OCI-LY1 (cell line): Measurements from ENCODE around the gene ZNF267.

ENCODE experiments used
- H2AFZ ChIP-seq: fragments of 200-600 bp; sonication (generic), shearing (Covaris generic); 2 replicates; pipeline ENCODE4 v1.6.0; 2014; ENCODE audit warnings: antibody characterized with exemption, mild to moderate bottlenecking, low read length
- H3F3A ChIP-seq: fragments of 200-600 bp; sonication (generic), shearing (Covaris generic); 2 replicates; pipeline ENCODE4 v1.6.0; 2014; ENCODE audit warnings: mild to moderate bottlenecking, antibody characterized with exemption, low read length, moderate library complexity; ENCODE audit not compliant: insufficient read depth
- H3K27ac ChIP-seq: fragments of 200-600 bp; sonication (generic); 2 replicates; pipeline ENCODE4 v1.5.1; 2014; ENCODE audit warnings: low read length, mixed run types, mild to moderate bottlenecking, low read depth; ENCODE audit not compliant: poor library complexity, severe bottlenecking
- H3K27me3 ChIP-seq: fragments of 200-600 bp; sonication (generic); 2 replicates; pipeline ENCODE4 v1.6.0; 2014; ENCODE audit warnings: antibody characterized with exemption, mild to moderate bottlenecking, low read length, moderate library complexity; ENCODE audit not compliant: insufficient read depth
- H3K36me3 ChIP-seq: fragments of 200-600 bp; sonication (generic); 2 replicates; pipeline ENCODE4 v1.6.1; 2014; ENCODE audit warnings: mild to moderate bottlenecking, antibody characterized with exemption, low read length, moderate library complexity, mixed read lengths; ENCODE audit not compliant: insufficient read depth
- H3K4me1 ChIP-seq: fragments of 200-600 bp; sonication (generic); 2 replicates; pipeline ENCODE4 v1.5.1; 2014; ENCODE audit warnings: mild to moderate bottlenecking, low read length, moderate library complexity; ENCODE audit not compliant: insufficient read depth, severe bottlenecking
- H3K4me2 ChIP-seq: fragments of 200-600 bp; sonication (generic), shearing (Covaris generic); 2 replicates; pipeline ENCODE4 v1.6.1; 2014; ENCODE audit warnings: low read length
- H3K4me3 ChIP-seq: fragments of 200-600 bp; sonication (generic); 2 replicates; pipeline ENCODE4 v1.5.1; 2014; ENCODE audit warnings: low read length, low read depth, mild to moderate bottlenecking, mixed read lengths; ENCODE audit not compliant: poor library complexity, severe bottlenecking
- H3K79me2 ChIP-seq: fragments of 200-600 bp; shearing (Covaris generic); 2 replicates; pipeline ENCODE4 v1.6.1; 2016; ENCODE audit warnings: mixed run types, low read length, mixed read lengths; ENCODE audit not compliant: insufficient read depth
- H3K9ac ChIP-seq: fragments of 200-600 bp; sonication (generic), shearing (Covaris generic); 2 replicates; pipeline ENCODE4 v1.6.1; 2014; ENCODE audit warnings: mild to moderate bottlenecking, low read length, mixed read lengths
- H3K9me2 ChIP-seq: fragments of 200-600 bp; sonication (generic), shearing (Covaris generic); 2 replicates; pipeline ENCODE4 v1.6.1; 2014; ENCODE audit warnings: low read depth, mild to moderate bottlenecking, low read length, mixed read lengths
- H3K9me3 ChIP-seq: fragments of 200-600 bp; shearing (Covaris generic); 2 replicates; pipeline ENCODE4 v1.6.1; 2014; ENCODE audit warnings: low read length, mixed read lengths
- H4K20me1 ChIP-seq: fragments of 200-600 bp; sonication (generic), shearing (Covaris generic); 2 replicates; pipeline ENCODE4 v1.6.0; 2016; ENCODE audit warnings: mild to moderate bottlenecking, low read length; ENCODE audit not compliant: insufficient read depth
- CTCF ChIP-seq: fragments of 200-600 bp; sonication (generic), shearing (Covaris generic); IDR thresholded peaks from 2 replicates; pipeline ENCODE4 v1.5.1; 2017; ENCODE audit warnings: mild to moderate bottlenecking, antibody characterized with exemption, low read length, moderate library complexity, mixed read lengths
- EZH2 ChIP-seq: fragments of 200-600 bp; sonication (generic), shearing (Covaris generic); IDR thresholded peaks from 2 replicates; pipeline ENCODE4 v1.8.0; 2017; ENCODE audit warnings: borderline replicate concordance, mixed run types, mild to moderate bottlenecking, antibody characterized with exemption, low read length, moderate library complexity, mixed read lengths

ZNF267 gene

DNA sequence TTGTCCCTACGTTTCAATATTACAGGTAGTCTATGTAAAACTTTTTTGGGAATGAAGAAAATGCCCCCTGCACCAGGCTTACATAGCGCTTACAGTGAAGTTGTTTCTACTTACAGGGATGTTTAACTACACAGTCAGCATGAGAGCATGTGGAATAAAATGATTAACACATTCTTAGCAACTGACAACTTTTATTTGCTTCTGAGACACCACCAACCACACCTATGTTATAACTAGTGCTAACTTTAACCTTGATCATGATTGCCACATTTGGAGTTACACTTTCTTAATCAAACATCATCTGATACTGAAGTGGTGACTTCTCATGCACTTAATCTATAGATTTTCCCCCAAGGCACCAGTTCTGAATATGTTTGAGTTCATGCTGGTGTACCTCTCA is 20.3 kb upstream of the ZNF267 start:
- no peaks in the 10 kb centered on the region for H3K36me3 ChIP-seq
- H3K79me2 ChIP-seq, result no peaks in the 10 kb centered on the region
- no peaks in the 10 kb centered on the region for H3K27me3 ChIP-seq
- H3K9me2 ChIP-seq, result no peaks in the 10 kb centered on the region
- no peak overlapping the region for H3K4me3 ChIP-seq
- H3K9me3 ChIP-seq, result peaks cover 10% of the 10 kb centered on the region
- H2AFZ ChIP-seq, result no peak overlapping the region
- no peak overlapping the region for H3K4me2 ChIP-seq
- H3K27ac ChIP-seq, result no peak overlapping the region
- H3K9ac ChIP-seq, result no peak overlapping the region
- no peak for TF ChIP-seq EZH2
- TF ChIP-seq CTCF, result no peak
- no peaks in the 10 kb centered on the region for H3K4me1 ChIP-seq
- no peaks in the 10 kb centered on the region for H4K20me1 ChIP-seq
- no peaks in the 10 kb centered on the region for H3F3A ChIP-seq

GRCh38 chr16:31860508-31860907 is 13.1 kb upstream of the ZNF267 start:
- no peaks in the 10 kb centered on the region for H3F3A ChIP-seq
- no peaks in the 10 kb centered on the region for H3K4me1 ChIP-seq
- H3K27ac ChIP-seq, result no peak overlapping the region
- TF ChIP-seq CTCF, result no peak
- TF ChIP-seq EZH2, result no peak
- H3K79me2 ChIP-seq, result no peaks in the 10 kb centered on the region
- H3K9me3 ChIP-seq, result no peaks in the 10 kb centered on the region
- H3K36me3 ChIP-seq, result no peaks in the 10 kb centered on the region
- no peak overlapping the region for H2AFZ ChIP-seq
- no peak overlapping the region for H3K4me2 ChIP-seq
- no peaks in the 10 kb centered on the region for H4K20me1 ChIP-seq
- no peaks in the 10 kb centered on the region for H3K9me2 ChIP-seq
- no peaks in the 10 kb centered on the region for H3K27me3 ChIP-seq
- H3K4me3 ChIP-seq, result no peak overlapping the region
- no peak overlapping the region for H3K9ac ChIP-seq

DNA sequence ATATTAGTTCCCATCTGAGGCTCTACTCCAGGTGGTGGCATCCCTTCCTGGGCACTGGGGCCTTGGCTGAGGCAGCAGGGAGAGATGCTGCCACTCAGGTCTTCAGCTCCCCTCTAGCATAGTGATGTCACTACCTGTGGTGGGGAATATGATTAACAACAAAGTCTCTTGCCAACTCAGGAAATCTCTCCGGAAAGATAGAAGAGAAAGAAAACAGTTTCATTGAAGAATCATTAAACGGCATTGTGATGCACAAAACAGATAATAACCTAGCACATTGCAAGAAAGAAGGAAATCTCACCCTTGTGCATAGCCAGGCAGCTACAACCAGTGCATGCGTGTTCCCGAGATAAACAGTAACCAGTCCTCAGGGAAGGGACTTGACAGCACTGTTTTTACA is 12.2 kb upstream of the ZNF267 start:
- Histone ChIP-seq H2AFZ (no peak overlapping the region), H3K4me3 (no peak overlapping the region), H3K4me2 (no peak overlapping the region), H3K4me1 (no peaks in the 10 kb centered on the region), H3K9ac (no peak overlapping the region), H3F3A (no peaks in the 10 kb centered on the region), H3K27me3 (no peaks in the 10 kb centered on the region), H4K20me1 (no peaks in the 10 kb centered on the region), H3K9me3 (no peaks in the 10 kb centered on the region), H3K79me2 (no peaks in the 10 kb centered on the region), H3K27ac (no peak overlapping the region), H3K36me3 (no peaks in the 10 kb centered on the region), H3K9me2 (no peaks in the 10 kb centered on the region)
- no peak for TF ChIP-seq EZH2
- TF ChIP-seq CTCF, result no peak
